ENCODE measurements around the gene HUS1B.

The HUS1B gene

DNA sequence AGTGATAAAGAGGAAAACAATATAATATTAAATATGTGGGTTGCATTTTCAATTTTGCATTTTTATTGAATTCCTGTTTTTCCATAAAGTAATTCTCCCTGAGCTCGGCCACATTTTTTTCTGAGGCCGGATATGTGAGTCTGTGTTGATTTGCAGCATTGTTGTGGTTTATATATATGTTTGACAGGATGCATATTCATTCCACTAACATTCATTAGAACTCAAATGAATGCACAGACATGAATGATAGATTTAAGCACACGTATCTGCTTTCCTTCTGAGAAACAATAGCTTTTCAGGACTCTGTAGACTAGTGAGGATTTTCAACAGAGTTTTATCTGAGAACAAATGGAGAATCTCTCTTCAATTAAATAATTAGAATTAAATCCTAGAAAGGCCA lies 46.7 kb upstream of the HUS1B start:
- no CpG with 5 or more reads among the region's 3 CpGs for WGBS
- Histone ChIP-seq H3K23ac (ENCODE audit: low read length in 2 of 2) (no peak overlapping the region), H3K9me3 (ENCODE audit: control insufficient read depth, low read length) (no peaks in the 10 kb centered on the region), H3K14ac (ENCODE audit: low read length in 2 of 2) (no peak overlapping the region), H2BK5ac (ENCODE audit: low read depth, low read length, poor library complexity, severe bottlenecking) (no peak overlapping the region), H3K4ac (ENCODE audit: low read depth in 1 of 2, low read length in 2 of 2) (no peak overlapping the region), H2AK5ac (ENCODE audit: low read length, severe bottlenecking) (no peak overlapping the region), H3K79me1 (replicated peaks; ENCODE audit: low read length, poor library complexity, severe bottlenecking) (no peaks in the 10 kb centered on the region), H4K91ac (ENCODE audit: low read length) (no peak overlapping the region), H2BK120ac (ENCODE audit: low read depth, low read length) (no peak overlapping the region), H2BK15ac (ENCODE audit: low read depth, poor library complexity, severe bottlenecking) (no peak overlapping the region), H3K36me3 (ENCODE audit: control insufficient read depth in 1 of 2, insufficient read depth in 2 of 2, low read depth in 1 of 2, low read length in 2 of 2) (no peaks in the 10 kb centered on the region), H3K27me3 (ENCODE audit: control insufficient read depth in 1 of 2, insufficient read depth in 1 of 2, low read length in 2 of 2) (peaks cover 0 to 3% of the 10 kb centered on the region in 2 experiments), H3K4me1 (ENCODE audit: control insufficient read depth, insufficient read depth, low read depth, low read length) (peaks cover 5% of the 10 kb centered on the region), H2AFZ (ENCODE audit: low read depth, low read length) (no peak overlapping the region), H2BK12ac (ENCODE audit: low read length in 2 of 2) (no peak overlapping the region), H3K4me3 (ENCODE audit: insufficient read depth in 1 of 2, low read depth in 1 of 2, low read length in 2 of 2) (no peak overlapping the region), H3K4me2 (ENCODE audit: low read length, poor library complexity, severe bottlenecking) (no peak overlapping the region), H3K18ac (ENCODE audit: low read depth in 1 of 2, low read length in 2 of 2) (no peak overlapping the region), H3K9ac (ENCODE audit: low read length) (no peak overlapping the region), H3K27ac (ENCODE audit: low read length, poor library complexity, severe bottlenecking) (no peak overlapping the region), H4K8ac (ENCODE audit: low read length) (no peak overlapping the region)
- no peak for DNase-seq

DNA sequence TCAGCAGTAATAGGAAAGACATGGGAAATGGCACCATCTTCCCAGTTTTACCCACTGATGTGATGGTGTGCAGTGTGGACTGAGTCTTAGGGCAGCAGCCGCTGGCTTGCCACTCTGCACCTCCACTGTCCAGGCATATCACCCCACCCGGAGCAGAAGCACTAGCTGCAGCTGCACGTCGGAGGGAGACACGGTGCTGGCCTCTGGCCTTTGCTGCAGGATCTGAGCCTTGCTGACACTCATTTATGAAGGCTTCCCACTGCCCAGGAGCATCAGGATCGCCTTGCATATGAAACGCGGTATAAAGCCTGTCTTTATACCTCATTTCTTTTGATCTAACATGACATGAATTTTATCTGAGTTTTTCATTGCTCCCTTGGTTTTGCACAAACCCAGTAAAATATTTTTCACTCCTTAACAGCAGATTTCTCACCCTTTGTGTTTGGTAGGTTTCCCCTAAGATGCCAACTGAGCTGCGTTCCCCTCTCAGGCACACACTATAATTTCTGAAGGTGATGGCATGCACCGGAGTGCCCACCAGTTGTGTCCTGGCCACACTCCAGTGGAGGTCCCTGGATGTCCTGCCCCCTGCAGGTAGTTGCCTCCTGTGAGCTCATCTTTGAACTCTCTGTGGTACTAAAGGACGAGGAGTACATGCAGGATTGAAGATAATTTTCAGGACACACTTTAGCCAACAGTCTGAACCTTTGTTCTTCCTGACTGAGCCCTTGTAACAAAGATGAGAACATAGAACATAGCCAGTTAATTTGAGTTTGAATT lies 45.0 kb upstream of the HUS1B start:
- Histone ChIP-seq H2BK12ac (ENCODE audit: low read length in 2 of 2) (no peak overlapping the region), H3K9me3 (ENCODE audit: control insufficient read depth, low read length) (no peaks in the 10 kb centered on the region), H3K23ac (ENCODE audit: low read length in 2 of 2) (no peak overlapping the region), H2BK120ac (ENCODE audit: low read depth, low read length) (no peak overlapping the region), H2BK15ac (ENCODE audit: low read depth, poor library complexity, severe bottlenecking) (no peak overlapping the region), H3K27ac (ENCODE audit: low read length, poor library complexity, severe bottlenecking) (no peak overlapping the region), H3K4me3 (ENCODE audit: insufficient read depth in 1 of 2, low read depth in 1 of 2, low read length in 2 of 2) (no peak overlapping the region), H3K27me3 (ENCODE audit: control insufficient read depth in 1 of 2, insufficient read depth in 1 of 2, low read length in 2 of 2) (peaks cover 0 to 3% of the 10 kb centered on the region in 2 experiments), H3K79me1 (replicated peaks; ENCODE audit: low read length, poor library complexity, severe bottlenecking) (no peaks in the 10 kb centered on the region), H3K4ac (ENCODE audit: low read depth in 1 of 2, low read length in 2 of 2) (no peak overlapping the region), H2BK5ac (ENCODE audit: low read depth, low read length, poor library complexity, severe bottlenecking) (no peak overlapping the region), H3K36me3 (ENCODE audit: control insufficient read depth in 1 of 2, insufficient read depth in 2 of 2, low read depth in 1 of 2, low read length in 2 of 2) (no peaks in the 10 kb centered on the region), H4K8ac (ENCODE audit: low read length) (no peak overlapping the region), H2AK5ac (ENCODE audit: low read length, severe bottlenecking) (no peak overlapping the region), H3K18ac (ENCODE audit: low read depth in 1 of 2, low read length in 2 of 2) (no peak overlapping the region), H3K9ac (ENCODE audit: low read length) (no peak overlapping the region), H3K4me2 (ENCODE audit: low read length, poor library complexity, severe bottlenecking) (no peak overlapping the region), H3K14ac (ENCODE audit: low read length in 2 of 2) (no peak overlapping the region), H3K4me1 (ENCODE audit: control insufficient read depth, insufficient read depth, low read depth, low read length) (peaks cover 4% of the 10 kb centered on the region), H2AFZ (ENCODE audit: low read depth, low read length) (no peak overlapping the region), H4K91ac (ENCODE audit: low read length) (no peak overlapping the region)
- DNase-seq, result no peak
- WGBS, result 80% methylated on average over 11 of the region's 11 CpGs

DNA sequence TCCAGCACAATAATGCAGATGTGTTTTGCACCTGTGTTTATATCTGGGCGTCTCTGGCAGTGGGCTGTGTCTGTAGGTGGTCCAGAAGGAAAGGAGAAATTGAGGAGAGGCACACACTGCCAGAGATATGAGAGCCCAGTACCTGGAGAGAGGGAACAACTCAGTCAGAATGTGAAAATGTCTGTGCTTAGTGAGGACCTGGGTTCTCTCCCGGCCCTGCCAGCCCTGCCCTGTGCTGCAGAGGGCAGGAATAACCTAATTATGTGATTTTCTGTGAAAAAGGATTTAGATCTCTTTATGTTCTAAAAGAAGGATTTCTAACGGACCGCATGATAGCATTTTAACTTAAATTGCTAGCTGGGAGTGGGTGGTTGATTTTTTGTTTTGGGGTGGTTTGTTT lies 44.3 kb upstream of the HUS1B start:
- H3K27ac ChIP-seq (ENCODE audit: low read length, poor library complexity, severe bottlenecking), result no peak overlapping the region
- H3K4me3 ChIP-seq (ENCODE audit: insufficient read depth in 1 of 2, low read depth in 1 of 2, low read length in 2 of 2), result no peak overlapping the region
- no peak overlapping the region for H3K9ac ChIP-seq (ENCODE audit: low read length)
- H2BK15ac ChIP-seq (ENCODE audit: low read depth, poor library complexity, severe bottlenecking), result no peak overlapping the region
- no peak overlapping the region for H2BK12ac ChIP-seq (ENCODE audit: low read length in 2 of 2)
- no peaks in the 10 kb centered on the region for H3K9me3 ChIP-seq (ENCODE audit: control insufficient read depth, low read length)
- H3K14ac ChIP-seq (ENCODE audit: low read length in 2 of 2), result no peak overlapping the region
- H3K23ac ChIP-seq (ENCODE audit: low read length in 2 of 2), result no peak overlapping the region
- H3K18ac ChIP-seq (ENCODE audit: low read depth in 1 of 2, low read length in 2 of 2), result no peak overlapping the region
- no peak overlapping the region for H3K4me2 ChIP-seq (ENCODE audit: low read length, poor library complexity, severe bottlenecking)
- no peak overlapping the region for H3K4ac ChIP-seq (ENCODE audit: low read depth in 1 of 2, low read length in 2 of 2)
- no peaks in the 10 kb centered on the region for H3K79me1 ChIP-seq (replicated peaks; ENCODE audit: low read length, poor library complexity, severe bottlenecking)
- H3K4me1 ChIP-seq (ENCODE audit: control insufficient read depth, insufficient read depth, low read depth, low read length), result peaks cover 2% of the 10 kb centered on the region
- no peak overlapping the region for H2BK5ac ChIP-seq (ENCODE audit: low read depth, low read length, poor library complexity, severe bottlenecking)
- peaks cover 0 to 3% of the 10 kb centered on the region in 2 experiments for H3K27me3 ChIP-seq (ENCODE audit: control insufficient read depth in 1 of 2, insufficient read depth in 1 of 2, low read length in 2 of 2)
- no peak overlapping the region for H2AK5ac ChIP-seq (ENCODE audit: low read length, severe bottlenecking)
- H2AFZ ChIP-seq (ENCODE audit: low read depth, low read length), result no peak overlapping the region
- no peak overlapping the region for H2BK120ac ChIP-seq (ENCODE audit: low read depth, low read length)
- H3K36me3 ChIP-seq (ENCODE audit: control insufficient read depth in 1 of 2, insufficient read depth in 2 of 2, low read depth in 1 of 2, low read length in 2 of 2), result no peaks in the 10 kb centered on the region
- WGBS, result 80% methylated on average over 4 of the region's 4 CpGs
- H4K8ac ChIP-seq (ENCODE audit: low read length), result no peak overlapping the region
- DNase-seq, result no peak
- no peak overlapping the region for H4K91ac ChIP-seq (ENCODE audit: low read length)

DNA sequence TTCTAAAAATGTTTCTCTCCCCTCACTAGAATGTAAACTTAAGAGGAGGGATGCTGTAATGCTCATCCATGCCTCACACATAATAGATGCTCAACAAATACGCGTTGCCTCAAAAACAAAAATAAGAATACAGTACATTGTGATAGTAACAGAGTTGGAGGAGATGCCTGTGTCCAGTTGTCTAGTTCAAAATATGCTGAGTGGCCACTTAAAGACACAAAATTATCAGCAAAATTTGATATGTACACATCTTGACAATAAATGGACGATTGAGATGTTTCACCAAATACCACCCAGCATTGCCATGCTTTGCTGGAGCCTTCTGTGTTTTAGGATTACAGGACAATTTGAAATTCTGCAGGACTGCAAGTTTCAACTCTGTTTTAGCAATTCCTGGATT lies 43.6 kb upstream of the HUS1B start:
- Histone ChIP-seq H3K23ac (ENCODE audit: low read length in 2 of 2) (no peak overlapping the region), H3K79me1 (replicated peaks; ENCODE audit: low read length, poor library complexity, severe bottlenecking) (no peaks in the 10 kb centered on the region)
- WGBS, result 100% methylated on average over 1 of the region's 3 CpGs

More for the DNA sequence above, 43.6 kb upstream of the HUS1B start:
- no peaks in the 10 kb centered on the region for H3K9me3 ChIP-seq (ENCODE audit: control insufficient read depth, low read length)
- DNase-seq, result no peak
- H2BK120ac ChIP-seq (ENCODE audit: low read depth, low read length), result no peak overlapping the region
- H3K36me3 ChIP-seq (ENCODE audit: control insufficient read depth in 1 of 2, insufficient read depth in 2 of 2, low read depth in 1 of 2, low read length in 2 of 2), result no peaks in the 10 kb centered on the region
- no peak overlapping the region for H3K18ac ChIP-seq (ENCODE audit: low read depth in 1 of 2, low read length in 2 of 2)
- H2AK5ac ChIP-seq (ENCODE audit: low read length, severe bottlenecking), result no peak overlapping the region
- no peak overlapping the region for H2BK15ac ChIP-seq (ENCODE audit: low read depth, poor library complexity, severe bottlenecking)
- H2BK5ac ChIP-seq (ENCODE audit: low read depth, low read length, poor library complexity, severe bottlenecking), result no peak overlapping the region
- no peak overlapping the region for H3K4ac ChIP-seq (ENCODE audit: low read depth in 1 of 2, low read length in 2 of 2)
- no peak overlapping the region for H3K14ac ChIP-seq (ENCODE audit: low read length in 2 of 2)
- H3K27me3 ChIP-seq (ENCODE audit: control insufficient read depth in 1 of 2, insufficient read depth in 1 of 2, low read length in 2 of 2), result peaks cover 0 to 3% of the 10 kb centered on the region in 2 experiments
- no peak overlapping the region for H4K8ac ChIP-seq (ENCODE audit: low read length)
- H3K27ac ChIP-seq (ENCODE audit: low read length, poor library complexity, severe bottlenecking), result no peak overlapping the region
- no peak overlapping the region for H2AFZ ChIP-seq (ENCODE audit: low read depth, low read length)
- H3K4me3 ChIP-seq (ENCODE audit: insufficient read depth in 1 of 2, low read depth in 1 of 2, low read length in 2 of 2), result no peak overlapping the region
- H2BK12ac ChIP-seq (ENCODE audit: low read length in 2 of 2), result no peak overlapping the region
- peaks cover 2% of the 10 kb centered on the region for H3K4me1 ChIP-seq (ENCODE audit: control insufficient read depth, insufficient read depth, low read depth, low read length)
- no peak overlapping the region for H3K9ac ChIP-seq (ENCODE audit: low read length)
- no peak overlapping the region for H3K4me2 ChIP-seq (ENCODE audit: low read length, poor library complexity, severe bottlenecking)
- H4K91ac ChIP-seq (ENCODE audit: low read length), result no peak overlapping the region
